CD4-positive, alpha-beta T cell treated with Interleukin-15 for 4 hours (primary cell): Measurements from ENCODE around the gene RARRES2.

Source experiments
- DNase-seq: peaks from one replicate; pipeline ENCODE4 v3.0.0-alpha.2; 2020; ENCODE audit warnings: low spot score

RARRES2 gene

GRCh38 chr7:150337659-150338081 lies 3.8 kb downstream of the RARRES2 start:
- DNase-seq, result no peak

DNA sequence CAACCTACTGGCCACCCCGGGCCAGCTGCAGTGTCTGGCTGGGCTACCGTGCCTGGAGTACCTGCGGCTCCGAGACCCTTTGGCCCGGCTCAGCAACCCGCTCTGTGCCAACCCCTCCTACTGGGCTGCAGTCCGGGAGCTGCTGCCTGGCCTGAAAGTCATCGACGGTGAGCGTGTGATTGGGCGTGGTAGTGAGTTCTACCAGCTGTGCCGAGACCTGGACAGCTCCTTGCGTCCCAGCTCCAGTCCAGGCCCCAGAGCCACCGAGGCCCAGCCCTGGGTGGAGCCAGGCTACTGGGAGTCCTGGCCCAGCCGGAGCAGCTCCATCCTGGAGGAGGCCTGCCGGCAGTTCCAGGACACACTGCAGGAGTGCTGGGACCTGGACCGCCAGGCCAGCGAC lies 4.2 kb downstream of the RARRES2 start:
- no peak for DNase-seq

GRCh38 chr7:150336746-150337145 lies 4.7 kb downstream of the RARRES2 start:
- no peak for DNase-seq

GRCh38 chr7:150335774-150336112 lies 5.7 kb downstream of the RARRES2 start:
- DNase-seq, result no peak

GRCh38 chr7:150335108-150335773 lies 6.2 kb downstream of the RARRES2 start:
- no peak for DNase-seq

GRCh38 chr7:150334108-150334507 lies 7.3 kb downstream of the RARRES2 start:
- no peak for DNase-seq

GRCh38 chr7:150333659-150334058 lies 7.8 kb downstream of the RARRES2 start:
- DNase-seq, result no peak

DNA sequence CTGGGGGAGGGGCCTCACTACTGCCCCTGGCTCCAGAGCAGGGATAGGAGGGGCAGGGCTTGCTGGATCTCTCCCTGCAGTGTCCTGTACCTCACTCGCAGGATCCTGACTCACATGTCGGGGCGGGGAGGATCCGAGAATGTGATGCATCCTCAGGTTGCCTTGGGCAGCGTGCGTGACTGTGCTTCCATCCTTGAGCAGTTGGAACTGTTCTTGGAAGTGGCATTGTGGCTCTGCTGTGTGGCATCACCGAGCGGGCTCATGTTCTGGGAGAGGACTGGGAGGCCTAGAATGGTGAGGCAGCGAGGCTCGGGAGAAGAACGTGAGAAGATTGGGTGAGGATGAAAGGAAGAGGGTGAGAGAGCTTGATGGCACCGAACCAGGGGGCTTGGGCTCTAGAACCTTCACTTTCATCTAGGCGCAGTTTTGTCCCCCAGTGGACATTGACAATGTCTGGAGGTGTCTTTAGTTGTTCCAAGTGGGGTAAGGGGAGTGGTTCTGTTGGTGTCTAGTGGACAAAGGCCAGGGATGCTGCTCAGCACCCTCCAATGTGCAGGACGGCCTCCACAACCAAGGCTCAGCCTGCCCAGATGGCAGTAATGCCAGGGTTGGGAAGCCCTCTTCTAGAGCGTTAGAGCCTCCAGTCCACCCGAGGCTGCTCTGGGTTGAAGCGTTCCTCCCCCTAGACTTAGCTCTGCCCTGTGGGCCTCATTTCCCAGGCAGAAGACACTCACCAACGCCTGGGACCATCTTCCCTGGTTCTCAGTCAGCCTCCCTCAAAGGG lies 8.4 kb downstream of the RARRES2 start:
- no peak for DNase-seq

- no peak for DNase-seq
Measured at GRCh38 chr7:150330211-150330885, 11.1 kb downstream of the RARRES2 start.

- DNase-seq, result no peak
Measured at GRCh38 chr7:150329331-150330120, 11.9 kb downstream of the RARRES2 start.

DNA sequence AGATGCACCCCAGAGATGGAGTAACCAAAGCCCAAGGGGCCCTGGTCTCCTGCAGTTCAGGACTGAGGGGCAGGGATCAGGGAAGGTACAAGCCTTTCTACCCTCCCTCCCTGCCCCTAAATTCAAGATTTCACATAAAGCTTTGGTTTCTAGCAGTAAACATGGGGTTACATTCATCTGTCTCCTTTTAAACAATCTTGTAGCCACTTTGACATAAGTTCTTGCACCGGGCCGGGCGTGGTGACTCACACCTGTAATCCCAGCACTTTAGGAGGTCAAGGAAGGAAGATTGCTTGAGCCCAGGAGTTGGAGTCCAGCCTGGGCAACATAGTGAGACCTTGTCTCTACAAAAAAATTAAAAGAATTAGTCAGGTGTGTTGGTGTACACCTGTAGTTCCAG lies 14.1 kb downstream of the RARRES2 start:
- no peak for DNase-seq

DNA sequence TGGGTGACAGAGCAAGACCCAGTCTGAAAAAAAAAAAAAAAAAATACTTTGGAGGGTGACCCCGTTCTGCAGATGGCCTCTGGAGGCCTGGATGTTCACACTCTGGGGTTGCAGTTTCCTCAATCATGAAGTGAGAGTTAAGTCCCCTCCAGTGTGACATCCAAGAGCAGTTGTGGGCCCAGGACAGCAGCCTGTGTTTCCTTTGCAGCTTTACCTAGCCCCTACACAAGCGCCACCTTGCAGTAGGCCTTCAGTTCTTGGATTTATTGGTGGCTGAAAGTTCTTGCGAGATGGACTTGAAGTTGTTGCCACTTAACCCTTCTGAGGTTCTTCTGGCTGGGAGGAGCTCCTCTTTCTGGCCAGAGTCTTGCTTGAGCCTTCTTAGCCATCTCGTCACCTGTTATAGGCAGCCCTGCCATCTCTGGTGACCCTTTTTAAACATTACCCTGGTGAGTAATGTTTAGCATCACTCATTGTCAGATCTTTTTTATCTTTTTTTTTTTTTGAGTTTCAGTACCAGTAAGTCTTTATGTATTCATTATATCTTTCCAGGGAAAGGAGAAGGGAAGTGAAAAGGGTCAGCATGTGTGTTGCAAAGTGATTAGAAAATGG lies 14.7 kb downstream of the RARRES2 start:
- no peak for DNase-seq

GRCh38 chr7:150325901-150326300 lies 15.5 kb downstream of the RARRES2 start:
- DNase-seq, result no peak

GRCh38 chr7:150325110-150325611 lies 16.3 kb downstream of the RARRES2 start:
- no peak for DNase-seq

- DNase-seq, result no peak
Measured at GRCh38 chr7:150324373-150324961, 17.0 kb downstream of the RARRES2 start.

- DNase-seq, result peak; percentile 37
Measured at GRCh38 chr7:150323682-150324372, 17.6 kb downstream of the RARRES2 start.

DNA sequence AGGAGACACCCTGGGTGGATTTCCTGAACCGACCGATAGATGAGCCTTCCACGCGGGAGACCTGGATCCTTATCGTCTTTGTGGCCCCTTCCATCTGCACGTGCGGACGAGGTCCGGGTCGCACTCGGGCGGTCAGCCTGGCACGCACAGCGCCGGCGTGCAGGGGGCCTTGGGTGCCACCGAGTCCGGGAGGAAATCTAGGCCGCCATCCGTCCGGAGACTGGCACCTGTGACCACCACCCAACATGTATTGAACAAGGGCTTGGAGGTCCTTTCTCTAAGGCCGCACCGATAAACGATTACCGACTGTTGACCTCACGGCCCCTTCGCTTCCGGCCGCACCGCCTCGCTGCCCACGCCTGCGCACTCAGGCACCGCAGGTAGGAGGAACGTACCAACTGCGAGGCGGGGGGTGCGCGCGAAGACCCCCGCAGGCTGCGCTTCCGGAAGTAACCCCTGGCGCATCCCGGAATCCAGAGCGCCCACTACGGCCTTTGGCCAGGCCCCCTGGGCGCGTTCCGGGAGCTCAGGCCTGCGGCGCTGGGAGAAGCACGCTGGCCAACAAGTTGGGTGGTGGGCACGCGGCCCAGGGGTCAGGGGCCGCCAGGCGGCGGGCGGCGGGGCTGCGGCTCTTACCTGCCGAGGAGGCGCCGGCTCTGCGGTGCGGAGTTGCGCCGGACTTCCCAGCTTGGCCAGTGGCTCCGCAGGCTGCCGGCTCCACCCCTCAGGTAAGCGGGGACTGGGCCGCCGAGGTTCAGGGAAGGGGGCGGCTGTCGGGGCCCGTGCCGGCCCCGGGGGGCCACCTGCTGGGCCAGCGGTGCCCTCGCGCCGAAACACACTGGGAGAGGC lies 18.4 kb downstream of the RARRES2 start, which contains the start of the genes ACTR3C and LRRC61:
TSS of gene ACTR3C (minus strand) at position 713 of the 849 bp plus-strand sequence. CDS start 28,249 bp downstream, outside the sequence.
TSS of gene LRRC61 (plus strand) at position 523 of the 849 bp plus-strand sequence. CDS start 13,507 bp downstream, outside the sequence.
- DNase-seq, result peak; percentile 59

GRCh38 chr7:150322114-150322832 lies 19.2 kb downstream of the RARRES2 start:
- peak; percentile 75 for DNase-seq

- DNase-seq, result no peak
Measured at GRCh38 chr7:150321788-150322113, 19.7 kb downstream of the RARRES2 start.
